ENCODE data around the gene CFAP107. TPM values are rescaled to one million over a fixed set of nuclear protein-coding genes. Genes with fewer than 3 reads are reported as not detected.

Gene CFAP107
- total and polyA plus RNA-seq, 12 donors, result not detected

DNA sequence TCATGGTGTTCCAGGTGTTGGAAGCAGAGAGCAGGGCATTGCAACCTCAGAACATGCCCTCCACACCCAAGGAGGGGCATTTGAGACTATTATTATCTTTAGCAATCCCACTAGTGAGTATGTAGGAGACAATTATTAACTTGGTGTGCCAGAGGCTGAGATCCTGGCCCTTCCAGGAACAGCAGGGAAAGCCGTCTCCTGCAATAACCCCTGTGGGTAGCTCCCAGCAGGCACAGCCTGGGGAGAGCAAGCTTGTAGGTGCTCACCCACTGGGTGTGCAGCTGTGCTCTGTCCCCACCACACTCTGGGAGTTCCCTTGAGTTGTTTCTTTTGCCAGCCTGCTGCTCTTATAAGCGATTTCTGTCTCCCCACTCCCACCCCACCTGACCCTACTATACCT, 10.3 kb downstream of the CFAP107 start:
- WGBS, 4 donors, result 42 to 70% (median 53%) methylated on average over 2 of the region's 2 CpGs
- no peak for DNase-seq
- Histone ChIP-seq H3K9me3 (replicated peaks in 1 of 3) (no peaks in the 10 kb centered on the region), H3K27me3 (peaks cover 6% of the 10 kb centered on the region), H3K36me3 (replicated peaks in 1 of 2) (no peaks in the 10 kb centered on the region), H3K4me1 (replicated peaks in 1 of 2) (no peaks in the 10 kb centered on the region), H3K4me3 (no peak overlapping the region), H3K27ac (no peak overlapping the region)
- intact Hi-C loops (cut with DNase I), result no loop called here
- TF ChIP-seq, protein P1, sequence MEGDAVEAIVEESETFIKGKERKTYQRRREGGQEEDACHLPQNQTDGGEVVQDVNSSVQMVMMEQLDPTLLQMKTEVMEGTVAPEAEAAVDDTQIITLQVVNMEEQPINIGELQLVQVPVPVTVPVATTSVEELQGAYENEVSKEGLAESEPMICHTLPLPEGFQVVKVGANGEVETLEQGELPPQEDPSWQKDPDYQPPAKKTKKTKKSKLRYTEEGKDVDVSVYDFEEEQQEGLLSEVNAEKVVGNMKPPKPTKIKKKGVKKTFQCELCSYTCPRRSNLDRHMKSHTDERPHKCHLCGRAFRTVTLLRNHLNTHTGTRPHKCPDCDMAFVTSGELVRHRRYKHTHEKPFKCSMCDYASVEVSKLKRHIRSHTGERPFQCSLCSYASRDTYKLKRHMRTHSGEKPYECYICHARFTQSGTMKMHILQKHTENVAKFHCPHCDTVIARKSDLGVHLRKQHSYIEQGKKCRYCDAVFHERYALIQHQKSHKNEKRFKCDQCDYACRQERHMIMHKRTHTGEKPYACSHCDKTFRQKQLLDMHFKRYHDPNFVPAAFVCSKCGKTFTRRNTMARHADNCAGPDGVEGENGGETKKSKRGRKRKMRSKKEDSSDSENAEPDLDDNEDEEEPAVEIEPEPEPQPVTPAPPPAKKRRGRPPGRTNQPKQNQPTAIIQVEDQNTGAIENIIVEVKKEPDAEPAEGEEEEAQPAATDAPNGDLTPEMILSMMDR (IDR thresholded peaks at IDR 0.05), result no peak
- TF ChIP-seq POLR2A (IDR thresholded peaks at IDR 0.05), result no peak

DNA sequence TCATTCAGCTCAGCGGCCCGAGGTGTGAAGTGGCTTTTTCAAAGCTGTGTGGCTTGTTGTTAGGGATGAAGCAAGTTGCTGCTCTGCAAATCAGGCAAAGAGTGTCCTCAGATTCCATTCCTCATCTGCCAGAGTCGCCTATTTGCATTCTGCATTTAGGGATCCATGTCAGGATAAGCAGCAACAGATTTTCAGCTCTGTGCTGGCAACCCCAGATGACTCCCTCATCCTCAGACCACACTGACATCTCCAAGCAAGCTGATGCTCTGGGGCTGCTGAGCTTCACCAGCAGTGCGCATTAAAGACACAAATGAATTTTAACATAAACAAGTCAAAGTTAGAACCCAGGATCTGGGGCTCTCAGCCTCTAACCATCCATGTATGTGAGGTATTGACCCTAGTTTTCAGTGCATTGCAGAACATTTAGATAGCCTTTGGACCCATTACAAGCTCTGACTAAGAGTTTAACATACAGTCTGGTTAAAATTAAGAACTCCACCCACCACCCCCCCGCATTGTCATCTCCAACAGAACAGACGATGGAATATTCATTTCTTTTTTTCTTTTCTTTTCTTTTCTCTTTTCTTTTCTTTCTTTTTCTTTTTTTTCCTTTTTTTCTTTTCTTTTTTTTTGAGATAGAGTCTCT, 10.9 kb downstream of the CFAP107 start:
- Histone ChIP-seq H3K9me3 (replicated peaks in 1 of 3) (no peaks in the 10 kb centered on the region), H3K4me1 (replicated peaks in 1 of 2) (no peaks in the 10 kb centered on the region), H3K27me3 (peaks cover 6% of the 10 kb centered on the region), H3K27ac (no peak overlapping the region), H3K4me3 (no peak overlapping the region), H3K36me3 (replicated peaks in 1 of 2) (no peaks in the 10 kb centered on the region)
- TF ChIP-seq, protein P1 (IDR thresholded peaks at IDR 0.05), result no peak
- TF ChIP-seq POLR2A (IDR thresholded peaks at IDR 0.05), result no peak
- intact Hi-C loops (cut with DNase I), result no loop called here
- 65 to 71% (median 69%) methylated on average over 6 of the region's 6 CpGs for WGBS, 4 donors
- DNase-seq, result no peak

DNA sequence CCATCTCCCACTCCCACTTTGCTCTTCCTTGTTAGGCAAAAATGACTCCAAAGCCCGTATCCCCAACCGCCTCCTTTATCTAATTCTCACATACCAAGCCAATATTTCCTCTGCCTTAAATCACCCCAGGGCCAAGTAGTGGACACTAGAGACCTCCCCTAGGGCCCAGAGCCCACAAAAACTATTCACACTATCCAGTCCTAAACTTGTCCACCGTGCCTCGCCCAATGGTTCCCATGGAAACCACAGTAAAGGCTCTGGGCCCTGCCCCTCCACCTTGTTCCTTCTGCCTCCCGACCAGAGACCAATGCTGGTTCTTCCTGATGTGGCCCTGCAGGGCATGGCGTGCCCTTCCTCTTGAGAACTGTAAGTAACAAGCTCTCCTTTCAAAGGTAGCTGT, 11.8 kb downstream of the CFAP107 start:
- H3K4me1 ChIP-seq (replicated peaks in 1 of 2), result no peaks in the 10 kb centered on the region
- H3K36me3 ChIP-seq (replicated peaks in 1 of 2), result no peaks in the 10 kb centered on the region
- intact Hi-C loops (cut with DNase I), result no loop called here
- no peaks in the 10 kb centered on the region for H3K9me3 ChIP-seq (replicated peaks in 1 of 3)
- 67 to 73% (median 68%) methylated on average over 6 of the region's 6 CpGs for WGBS, 4 donors
- DNase-seq, result no peak
- TF ChIP-seq, protein P1 (IDR thresholded peaks at IDR 0.05), result no peak
- no peak for TF ChIP-seq POLR2A (IDR thresholded peaks at IDR 0.05)
- H3K4me3 ChIP-seq, result no peak overlapping the region
- H3K27ac ChIP-seq, result no peak overlapping the region
- H3K27me3 ChIP-seq, result peaks cover 6% of the 10 kb centered on the region

GRCh38 chr1:12760256-12760795, 14.3 kb downstream of the CFAP107 start:
- no peaks in the 10 kb centered on the region for H3K4me1 ChIP-seq (replicated peaks in 1 of 2)
- no peak for DNase-seq
- TF ChIP-seq POLR2A (IDR thresholded peaks at IDR 0.05), result no peak
- TF ChIP-seq, protein P1 (IDR thresholded peaks at IDR 0.05), result no peak
- H3K36me3 ChIP-seq (replicated peaks in 1 of 2), result no peaks in the 10 kb centered on the region
- H3K27me3 ChIP-seq, result peaks cover 6% of the 10 kb centered on the region
- no peaks in the 10 kb centered on the region for H3K9me3 ChIP-seq (replicated peaks in 1 of 3)
- 52 to 74% (median 61%) methylated on average over 6 to 7 of the region's 7 CpGs for WGBS, 4 donors
- intact Hi-C loops (cut with DNase I), result no loop called here
- no peak overlapping the region for H3K4me3 ChIP-seq
- H3K27ac ChIP-seq, result no peak overlapping the region

Measured in adrenal gland (tissue), 12 donors.